ACC112 (cell line): ENCODE data around the gene ZFP91.
"Not testable (repeated sequence)": the region's sequence is repeated elsewhere in the genome, so short reads cannot be mapped to it uniquely, and the experiment has no call there.

ENCODE experiments used
- H2AFZ ChIP-seq: fragments of 200-600 bp; sonication (generic); one replicate; pipeline ENCODE4 v1.6.0; 2017; ENCODE audit warnings: antibody characterized with exemption, low read length; ENCODE audit not compliant: unreplicated experiment
- H3K27ac ChIP-seq: fragments of 200-600 bp; sonication (generic); 2 replicates; pipeline ENCODE4 v1.5.1; 2014; ENCODE audit warnings: low read depth, mild to moderate bottlenecking, antibody characterized with exemption, low read length, moderate library complexity
- H3K27me3 ChIP-seq: fragments of 200-600 bp; sonication (generic); 2 replicates; pipeline ENCODE4 v1.6.1; 2014; ENCODE audit warnings: mild to moderate bottlenecking, antibody characterized with exemption, low read length, moderate library complexity, mixed read lengths; ENCODE audit not compliant: insufficient read depth
- H3K36me3 ChIP-seq: fragments of 200-600 bp; sonication (generic); 2 replicates; pipeline ENCODE4 v1.6.1; 2016; ENCODE audit warnings: mild to moderate bottlenecking, antibody characterized with exemption, low read length, moderate library complexity, mixed read lengths; ENCODE audit not compliant: insufficient read depth
- H3K4me1 ChIP-seq: fragments of 200-600 bp; sonication (generic); one replicate; pipeline ENCODE4 v1.6.1; 2016; ENCODE audit warnings: low read length, mixed read lengths; ENCODE audit not compliant: insufficient read depth, unreplicated experiment, control insufficient read depth
- H3K4me3 ChIP-seq: fragments of 200-600 bp; sonication (generic); 2 replicates; pipeline ENCODE4 v1.5.1; 2014; ENCODE audit warnings: mild to moderate bottlenecking, low read depth, low read length
- H3K79me2 ChIP-seq: fragments of 200-600 bp; sonication (generic); one replicate; pipeline ENCODE4 v1.6.0; 2016; ENCODE audit warnings: low read length; ENCODE audit not compliant: control insufficient read depth, unreplicated experiment, insufficient read depth

ZFP91 gene

GRCh38 chr11:58572906-58573305 is 6.0 kb upstream of the ZFP91 start:
- Histone ChIP-seq H3K36me3 (peaks cover 13% of the 10 kb centered on the region), H3K27ac (peak overlapping the region; percentile 99), H3K4me1 (peaks cover 41% of the 10 kb centered on the region), H3K79me2 (peaks cover 47% of the 10 kb centered on the region), H3K4me3 (peak overlapping the region; percentile 38)
- H3K27me3 ChIP-seq, H2AFZ ChIP-seq: not testable (repeated sequence)

GRCh38 chr11:58573451-58574104 is 5.3 kb upstream of the ZFP91 start:
- peaks cover 47% of the 10 kb centered on the region for H3K79me2 ChIP-seq
- H2AFZ ChIP-seq: no peak overlapping the region
- H3K4me3 ChIP-seq: peak overlapping the region; percentile 88
- no peaks in the 10 kb centered on the region for H3K27me3 ChIP-seq
- peak overlapping the region; percentile 99 for H3K27ac ChIP-seq
- H3K4me1 ChIP-seq: peaks cover 41% of the 10 kb centered on the region
- H3K36me3 ChIP-seq: peaks cover 13% of the 10 kb centered on the region

- H3K27me3 ChIP-seq: no peaks in the 10 kb centered on the region
- H3K79me2 ChIP-seq: peaks cover 50% of the 10 kb centered on the region
- H3K4me3 ChIP-seq: peak overlapping the region; percentile 88
- peak overlapping the region; percentile 73 for H2AFZ ChIP-seq
- peaks cover 41% of the 10 kb centered on the region for H3K4me1 ChIP-seq
- peaks cover 9% of the 10 kb centered on the region for H3K36me3 ChIP-seq
- peak overlapping the region; percentile 99 for H3K27ac ChIP-seq
Observed at GRCh38 chr11:58574881-58575280, 4.0 kb upstream of the ZFP91 start.

GRCh38 chr11:58575377-58576020 is 3.4 kb upstream of the ZFP91 start, which contains the start of gene LPXN:
TSS of gene LPXN (minus strand) at chr11:58575856. CDS start at chr11:58575772, 84 bp downstream.
- H3K79me2 ChIP-seq: peaks cover 55% of the 10 kb centered on the region
- peaks cover 41% of the 10 kb centered on the region for H3K4me1 ChIP-seq
- peaks cover 5% of the 10 kb centered on the region for H3K36me3 ChIP-seq
- H3K27ac ChIP-seq: peak within 1 kb of the TSS; percentile 99
- no peaks in the 10 kb centered on the region for H3K27me3 ChIP-seq
- H2AFZ ChIP-seq: peak within 1 kb of the TSS; percentile 73
- peak within 1 kb of the TSS; percentile 88 for H3K4me3 ChIP-seq

- Histone ChIP-seq H2AFZ (no peak overlapping the region), H3K79me2 (peaks cover 60% of the 10 kb centered on the region), H3K4me3 (peak overlapping the region; percentile 88), H3K27ac (peak overlapping the region; percentile 99), H3K27me3 (no peaks in the 10 kb centered on the region), H3K4me1 (peaks cover 47% of the 10 kb centered on the region), H3K36me3 (no peaks in the 10 kb centered on the region)
Observed at GRCh38 chr11:58576887-58577471, 1.9 kb upstream of the ZFP91 start.

GRCh38 chr11:58577555-58578135 is 1.2 kb upstream of the ZFP91 start:
- Histone ChIP-seq H3K27me3 (no peaks in the 10 kb centered on the region), H3K4me3 (peak overlapping the region; percentile 88), H2AFZ (no peak overlapping the region), H3K4me1 (peaks cover 49% of the 10 kb centered on the region), H3K36me3 (no peaks in the 10 kb centered on the region), H3K79me2 (peaks cover 61% of the 10 kb centered on the region), H3K27ac (peak overlapping the region; percentile 99)

- no peaks in the 10 kb centered on the region for H3K27me3 ChIP-seq
- peaks cover 55% of the 10 kb centered on the region for H3K4me1 ChIP-seq
- peak overlapping the region; percentile 88 for H3K4me3 ChIP-seq
- no peak overlapping the region for H2AFZ ChIP-seq
- H3K36me3 ChIP-seq: no peaks in the 10 kb centered on the region
- peaks cover 64% of the 10 kb centered on the region for H3K79me2 ChIP-seq
- peak overlapping the region; percentile 99 for H3K27ac ChIP-seq
Observed at GRCh38 chr11:58578136-58578634, 678 bp upstream of the ZFP91 start.

GRCh38 chr11:58579192-58580129 is 598 bp downstream of the ZFP91 start:
- H3K27me3 ChIP-seq: no peaks in the 10 kb centered on the region
- H2AFZ ChIP-seq: peak overlapping the region; percentile 78
- peak overlapping the region; percentile 88 for H3K4me3 ChIP-seq
- H3K79me2 ChIP-seq: peaks cover 72% of the 10 kb centered on the region
- H3K36me3 ChIP-seq: peaks cover under 1% of the 10 kb centered on the region; the same call in 1 of the 2 replicates
- peaks cover 52% of the 10 kb centered on the region for H3K4me1 ChIP-seq
- H3K27ac ChIP-seq: peak overlapping the region; percentile 96

GRCh38 chr11:58580311-58580710 is 1.4 kb downstream of the ZFP91 start:
- no peaks in the 10 kb centered on the region for H3K27me3 ChIP-seq
- peaks cover 5% of the 10 kb centered on the region for H3K36me3 ChIP-seq
- peaks cover 49% of the 10 kb centered on the region for H3K4me1 ChIP-seq
- peak overlapping the region; percentile 96 for H3K27ac ChIP-seq
- peak overlapping the region; percentile 88 for H3K4me3 ChIP-seq
- peaks cover 72% of the 10 kb centered on the region for H3K79me2 ChIP-seq
- no peak overlapping the region for H2AFZ ChIP-seq

GRCh38 chr11:58582437-58582836 is 3.6 kb downstream of the ZFP91 start:
- Histone ChIP-seq H3K36me3 (peaks cover 13% of the 10 kb centered on the region), H3K4me1 (peaks cover 32% of the 10 kb centered on the region), H3K4me3 (peak overlapping the region; percentile 88), H3K27me3 (no peaks in the 10 kb centered on the region), H3K79me2 (peaks cover 78% of the 10 kb centered on the region), H3K27ac (no peak overlapping the region), H2AFZ (no peak overlapping the region)
